GM23248 (cell line): ENCODE data around the gene GBE1. TPM values are rescaled to one million over a fixed set of nuclear protein-coding genes. Genes with fewer than 3 reads are reported as not detected.

ENCODE experiments used
- DNase-seq: peaks from one replicate; pipeline ENCODE4 v3.0.0-alpha.2; 2015
- H2AFZ ChIP-seq: fragments of 200-600 bp; sonication (generic); 2 replicates; pipeline ENCODE4 v1.6.1; 2016; ENCODE audit warnings: antibody characterized with exemption
- H3F3A ChIP-seq: fragments of 200-600 bp; sonication (generic); 2 replicates; pipeline ENCODE4 v1.6.1; 2016; ENCODE audit warnings: mild to moderate bottlenecking, antibody characterized with exemption, mixed run types; ENCODE audit not compliant: insufficient read depth
- H3K27ac ChIP-seq: fragments of 200-600 bp; sonication (generic); 2 replicates; pipeline ENCODE4 v1.5.1; 2016; ENCODE audit warnings: mild to moderate bottlenecking
- H3K27me3 ChIP-seq: fragments of 200-600 bp; sonication (generic); replicated peaks from 2 replicates; pipeline ENCODE4 v1.6.1; 2016; ENCODE audit warnings: mild to moderate bottlenecking; ENCODE audit not compliant: insufficient read depth
- H3K36me3 ChIP-seq: fragments of 200-600 bp; sonication (generic); 2 replicates; pipeline ENCODE4 v1.6.1; 2016; ENCODE audit warnings: low read depth, mild to moderate bottlenecking
- H3K4me1 ChIP-seq: fragments of 200-600 bp; sonication (generic); 2 replicates; pipeline ENCODE4 v1.6.1; 2016; ENCODE audit warnings: mild to moderate bottlenecking; ENCODE audit not compliant: insufficient read depth
- H3K4me2 ChIP-seq: fragments of 200-600 bp; sonication (generic); one replicate; pipeline ENCODE4 v1.6.1; 2016; ENCODE audit warnings: mild to moderate bottlenecking; ENCODE audit not compliant: unreplicated experiment
- H3K4me3 ChIP-seq: fragments of 200-600 bp; sonication (generic); 2 replicates; pipeline ENCODE4 v1.5.1; 2016; ENCODE audit warnings: mild to moderate bottlenecking
- H3K79me2 ChIP-seq: fragments of 200-600 bp; sonication (generic); 2 replicates; pipeline ENCODE4 v1.6.1; 2016; ENCODE audit warnings: mild to moderate bottlenecking; ENCODE audit not compliant: insufficient read depth
- H3K9ac ChIP-seq: fragments of 200-600 bp; sonication (generic); 2 replicates; pipeline ENCODE4 v1.6.1; 2016; ENCODE audit warnings: mild to moderate bottlenecking
- H3K9me2 ChIP-seq: fragments of 200-600 bp; sonication (generic); 2 replicates; pipeline ENCODE4 v1.6.1; 2016; ENCODE audit warnings: mixed run types, mild to moderate bottlenecking, moderate library complexity; ENCODE audit not compliant: insufficient read depth
- H3K9me3 ChIP-seq: fragments of 200-600 bp; sonication (generic); one replicate; pipeline ENCODE4 v1.6.1; 2017; ENCODE audit warnings: low read depth
- H4K20me1 ChIP-seq: fragments of 200-600 bp; sonication (generic); 2 replicates; pipeline ENCODE4 v1.6.0; 2016; ENCODE audit not compliant: insufficient read depth
- EZH2 ChIP-seq: fragments of 200-600 bp; sonication (generic); IDR thresholded peaks from 2 replicates; pipeline ENCODE4 v1.6.1; 2018; ENCODE audit warnings: antibody characterized with exemption, mild to moderate bottlenecking; ENCODE audit not compliant: insufficient read depth, poor library complexity, severe bottlenecking
- EZH2phosphoT487 ChIP-seq: fragments of 200-600 bp; sonication (generic); IDR thresholded peaks from 2 replicates; pipeline ENCODE4 v1.6.1; 2018; ENCODE audit warnings: antibody characterized with exemption, moderate library complexity, mild to moderate bottlenecking, low read depth; ENCODE audit not compliant: insufficient read depth
- WGBS, 2 experiments: methylation state at CpG; one replicate each; pipeline ENCODE4 v1.1.6; 2015 to 2017; ENCODE audit warnings: low lambda C conversion rate in 2 of 2, low coverage in 1 of 2; ENCODE audit errors: missing lambda C conversion rate in 2 of 2; 5-methylcytosine and 5-hydroxymethylcytosine counted together
- in situ Hi-C: fragments of 300-500 bp; cut with MboI; formaldehyde crosslinking; loops from 2 replicates; pipeline ENCODE4 v1.15.0; 2020
- polyA plus RNA-seq: library from polyadenylated mRNA; unstranded; fragments of >200 nt; fragmentation: Nextera tagmentation; extraction: Ambion mirVana; gene quantifications from 2 replicates; pipeline ENCODE4 v1.2.1, GENCODE V29; 2016
- total RNA-seq: library from RNA; depleted of rRNA; stranded (reverse); fragments of >200 nt; shearing (Covaris generic); gene quantifications from 2 replicates; pipeline ENCODE4 v1.2.3, GENCODE V29; 2014

GBE1 gene
- total and polyA plus RNA-seq, 2 experiments from 2014 or later = 130 to 166 TPM

DNA sequence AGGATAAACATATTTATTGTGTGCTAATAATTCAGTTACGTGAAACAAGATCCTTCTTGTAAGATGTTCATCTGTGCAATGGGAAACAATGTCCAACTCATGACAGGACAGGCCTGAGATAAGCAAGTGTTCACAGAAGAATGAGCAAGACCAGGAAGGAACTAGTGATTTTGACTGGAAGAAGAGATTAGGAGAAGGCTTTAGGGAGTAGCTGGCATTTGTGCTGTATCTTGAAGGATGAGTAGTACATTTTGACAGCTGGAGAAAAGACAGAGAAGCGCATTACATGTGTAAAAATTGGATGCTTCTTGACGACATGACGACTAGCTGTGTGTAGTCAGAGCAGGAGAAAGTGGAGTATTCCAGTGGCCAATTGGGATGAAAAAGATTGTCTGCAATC, 48.4 kb downstream of the GBE1 start:
- Histone ChIP-seq H3K36me3 (0 out of 2 replicates have a peak, but pooled peaks cover 6% of the 10 kb centered on the region), H2AFZ (no peak overlapping the region), H3F3A (peaks cover 44% of the 10 kb centered on the region), H3K27ac (no peak overlapping the region), H4K20me1 (no peaks in the 10 kb centered on the region), H3K79me2 (peaks cover 100% of the 10 kb centered on the region), H3K9me3 (no peaks in the 10 kb centered on the region), H3K4me1 (peaks cover 18% of the 10 kb centered on the region), H3K9ac (no peak overlapping the region), H3K27me3 (no peaks in the 10 kb centered on the region), H3K4me2 (no peak overlapping the region), H3K9me2 (no peaks in the 10 kb centered on the region), H3K4me3 (no peak overlapping the region)
- DNase-seq = no peak
- 92 to 95% methylated on average over 4 of the region's 4 CpGs for WGBS, 2 experiments
- TF ChIP-seq EZH2phosphoT487 (no peak), EZH2 (no peak)
- in situ Hi-C loops = no loop called here

GRCh38 chr3:81709606-81710005, 51.8 kb downstream of the GBE1 start:
- Histone ChIP-seq H3K4me2 (no peak overlapping the region), H3K9me3 (no peaks in the 10 kb centered on the region), H3K9ac (no peak overlapping the region), H2AFZ (no peak overlapping the region), H3K27ac (no peak overlapping the region), H3K9me2 (no peaks in the 10 kb centered on the region), H3K4me3 (no peak overlapping the region), H3K79me2 (peaks cover 99% of the 10 kb centered on the region), H4K20me1 (no peaks in the 10 kb centered on the region), H3K27me3 (no peaks in the 10 kb centered on the region), H3K36me3 (0 out of 2 replicates have a peak, but pooled peaks cover 8% of the 10 kb centered on the region), H3F3A (peaks cover 19% of the 10 kb centered on the region), H3K4me1 (no peaks in the 10 kb centered on the region)
- in situ Hi-C loops = no loop called here
- no peak for TF ChIP-seq EZH2phosphoT487
- no peak for TF ChIP-seq EZH2
- DNase-seq = no peak
- WGBS, 2 experiments = 95 to 100% methylated on average over 2 of the region's 2 CpGs

GRCh38 chr3:81707996-81708395, 53.4 kb downstream of the GBE1 start:
- DNase-seq = no peak
- Histone ChIP-seq H3K4me1 (no peaks in the 10 kb centered on the region), H3K4me2 (no peak overlapping the region), H3K9me3 (no peaks in the 10 kb centered on the region), H3F3A (peaks cover 8% of the 10 kb centered on the region; the same call in 1 of the 2 replicates), H3K27me3 (no peaks in the 10 kb centered on the region), H3K27ac (no peak overlapping the region), H3K36me3 (0 out of 2 replicates have a peak, but pooled peaks cover 9% of the 10 kb centered on the region), H3K79me2 (peaks cover 97% of the 10 kb centered on the region), H3K9ac (no peak overlapping the region), H3K4me3 (no peak overlapping the region), H4K20me1 (no peaks in the 10 kb centered on the region), H2AFZ (no peak overlapping the region), H3K9me2 (no peaks in the 10 kb centered on the region)
- TF ChIP-seq EZH2 = no peak
- no peak for TF ChIP-seq EZH2phosphoT487
- in situ Hi-C loops = no loop called here

DNA sequence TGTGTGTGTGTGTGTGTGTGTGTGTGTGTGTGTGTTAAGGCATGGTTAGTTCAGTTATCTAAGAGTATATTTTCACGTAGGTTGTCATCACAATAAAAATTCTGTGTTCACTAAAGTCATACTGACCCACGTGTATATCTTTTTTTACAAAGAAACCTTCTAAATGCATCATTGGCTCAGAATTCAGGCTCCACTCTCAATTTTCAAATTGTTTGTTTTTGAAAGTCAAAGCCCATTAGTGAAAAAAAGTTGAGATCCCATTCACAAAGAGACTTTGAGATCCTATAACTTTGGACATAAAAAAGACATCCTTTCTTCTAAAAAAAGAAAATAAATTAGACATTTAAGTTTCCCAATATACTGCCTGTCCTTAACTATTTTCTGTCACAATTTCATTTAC, 59.3 kb downstream of the GBE1 start:
- no peak for DNase-seq
- no peaks in the 10 kb centered on the region for H3K27me3 ChIP-seq
- H3K36me3 ChIP-seq = peaks cover 25% of the 10 kb centered on the region; the same call in 1 of the 2 replicates
- no peak overlapping the region for H3K9ac ChIP-seq
- peaks cover 88% of the 10 kb centered on the region for H3K79me2 ChIP-seq
- 69 to 83% methylated on average over 2 of the region's 2 CpGs for WGBS, 2 experiments
- H3K4me2 ChIP-seq = no peak overlapping the region
- no peaks in the 10 kb centered on the region for H3K9me2 ChIP-seq
- in situ Hi-C loops = no loop called here
- no peak overlapping the region for H2AFZ ChIP-seq
- H4K20me1 ChIP-seq = no peaks in the 10 kb centered on the region
- peaks cover 10% of the 10 kb centered on the region; the same call in 1 of the 2 replicates for H3F3A ChIP-seq
- H3K27ac ChIP-seq = no peak overlapping the region
- H3K4me3 ChIP-seq = no peak overlapping the region
- H3K9me3 ChIP-seq = no peaks in the 10 kb centered on the region
- TF ChIP-seq EZH2phosphoT487 (no peak), EZH2 (no peak)
- no peaks in the 10 kb centered on the region for H3K4me1 ChIP-seq
